Ureter (tissue), 1 donor: ENCODE measurements around the gene MAX. TPM values are rescaled to one million over a fixed set of nuclear protein-coding genes. Genes with fewer than 3 reads are reported as not detected.

Source experiments
- DNase-seq: peaks from one replicate; pipeline ENCODE4 v3.0.0-alpha.2; 2020; ENCODE audit warnings: low spot score
- total RNA-seq: library from RNA; stranded (reverse); gene quantifications from one replicate; pipeline ENCODE4 v1.2.4, GENCODE V29; 2023
- donor health status: DM: yes; HTN: yes; CAD: no.

The MAX gene
- total RNA-seq, 1 donor from 2014 or later: 109 TPM

DNA sequence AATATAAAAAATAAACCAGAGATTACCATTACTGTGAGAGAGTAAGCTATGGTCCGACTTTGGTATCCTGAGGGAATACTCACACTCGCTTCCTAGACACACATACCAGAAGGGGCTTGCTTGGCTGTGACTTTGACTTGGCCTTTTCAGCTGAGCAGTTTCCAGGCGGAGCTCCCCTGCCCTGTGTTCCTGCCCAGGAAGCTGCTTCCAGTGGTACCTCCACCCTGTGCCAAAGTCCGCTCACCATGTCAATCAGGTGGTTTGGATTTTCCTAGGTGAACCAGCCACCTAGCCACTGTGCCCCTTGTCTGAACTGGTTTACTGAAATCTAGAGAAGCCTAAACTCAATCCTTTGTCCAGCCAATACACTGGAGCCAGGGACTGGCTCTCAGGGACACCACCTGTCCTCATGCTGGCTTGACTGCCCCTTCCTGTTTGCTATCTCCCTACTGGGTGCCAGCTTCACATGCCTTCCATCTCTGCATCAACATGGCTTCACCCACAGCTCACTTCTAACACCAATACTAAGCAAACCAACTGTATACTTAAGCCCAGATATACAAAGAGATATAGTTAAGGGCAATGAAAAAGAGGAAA, 28.6 kb downstream of the MAX start:
- DNase-seq: no peak

DNA sequence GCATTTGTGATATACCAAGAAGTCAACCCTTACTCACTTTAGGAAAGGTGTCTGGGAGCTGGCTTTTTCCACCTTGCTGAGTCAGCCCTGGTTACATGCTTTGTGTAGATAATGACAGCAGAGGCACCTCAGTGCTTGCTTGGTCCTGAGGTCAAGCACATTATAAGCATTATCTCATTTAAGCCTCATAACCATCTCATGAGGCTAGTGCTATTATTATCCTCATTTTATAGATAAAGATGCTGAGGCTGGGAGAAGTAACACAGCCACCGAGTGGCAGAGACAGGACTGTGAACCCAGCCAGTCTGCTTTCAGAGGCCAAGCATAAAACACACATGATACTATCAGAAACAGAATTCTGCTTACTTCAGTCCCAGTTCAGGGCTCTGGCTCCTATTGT, 29.4 kb downstream of the MAX start:
- no peak for DNase-seq

GRCh38 chr14:65072256-65072655, 30.1 kb downstream of the MAX start:
- no peak for DNase-seq

DNA sequence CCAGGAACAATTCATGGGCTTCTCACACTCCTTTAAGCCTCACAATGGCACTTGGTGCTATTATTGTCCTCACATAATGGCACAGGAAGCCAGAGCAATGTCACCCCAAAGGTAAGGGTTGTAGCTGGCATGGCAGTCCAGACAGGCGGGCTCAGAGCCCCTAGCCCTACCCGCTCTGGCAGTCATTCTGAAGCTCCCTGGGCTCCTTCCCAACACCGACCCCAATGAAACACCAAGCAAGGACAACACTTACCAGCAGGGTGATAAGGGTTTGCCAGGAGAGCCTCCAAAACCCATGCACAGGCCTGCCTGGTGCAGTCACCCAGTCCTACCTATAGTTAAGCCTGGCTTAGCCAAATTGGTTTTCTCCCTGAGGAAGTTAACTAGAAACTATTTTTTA, 30.8 kb downstream of the MAX start:
- DNase-seq: no peak

GRCh38 chr14:65070471-65070976, 31.8 kb downstream of the MAX start:
- DNase-seq: peak; percentile 82

DNA sequence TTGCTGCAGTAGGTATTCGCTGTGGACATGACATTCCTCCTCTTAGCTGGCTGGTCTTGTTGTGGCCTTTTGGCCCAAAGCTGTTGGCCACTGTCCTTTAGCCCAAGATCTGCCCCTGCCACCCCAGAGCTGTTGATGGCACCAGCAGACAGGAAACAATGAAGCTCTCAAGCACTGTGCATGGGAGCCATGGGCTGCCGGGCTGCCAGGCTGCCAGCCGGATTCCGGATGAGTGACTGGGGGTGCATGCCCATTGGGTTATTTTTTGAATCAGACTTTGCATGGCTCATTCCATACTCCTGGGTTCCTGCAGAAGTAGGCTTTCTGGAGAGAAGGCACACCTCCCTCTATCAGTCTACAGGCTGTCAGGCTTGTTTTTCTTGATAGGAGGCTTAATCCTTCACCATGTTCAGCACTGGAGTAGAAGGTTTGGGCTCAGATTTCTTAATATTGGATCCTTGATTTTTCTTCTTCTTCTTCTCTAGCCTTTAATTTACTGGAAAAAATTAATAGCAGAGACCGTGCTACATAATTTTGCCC, 32.4 kb downstream of the MAX start:
- no peak for DNase-seq

GRCh38 chr14:65065719-65066118, 36.6 kb downstream of the MAX start:
- DNase-seq: peak; percentile 65

GRCh38 chr14:65062096-65063075, 39.9 kb downstream of the MAX start:
- no peak for DNase-seq

- no peak for DNase-seq
Measured at GRCh38 chr14:65057695-65058094, 44.6 kb downstream of the MAX start.

DNA sequence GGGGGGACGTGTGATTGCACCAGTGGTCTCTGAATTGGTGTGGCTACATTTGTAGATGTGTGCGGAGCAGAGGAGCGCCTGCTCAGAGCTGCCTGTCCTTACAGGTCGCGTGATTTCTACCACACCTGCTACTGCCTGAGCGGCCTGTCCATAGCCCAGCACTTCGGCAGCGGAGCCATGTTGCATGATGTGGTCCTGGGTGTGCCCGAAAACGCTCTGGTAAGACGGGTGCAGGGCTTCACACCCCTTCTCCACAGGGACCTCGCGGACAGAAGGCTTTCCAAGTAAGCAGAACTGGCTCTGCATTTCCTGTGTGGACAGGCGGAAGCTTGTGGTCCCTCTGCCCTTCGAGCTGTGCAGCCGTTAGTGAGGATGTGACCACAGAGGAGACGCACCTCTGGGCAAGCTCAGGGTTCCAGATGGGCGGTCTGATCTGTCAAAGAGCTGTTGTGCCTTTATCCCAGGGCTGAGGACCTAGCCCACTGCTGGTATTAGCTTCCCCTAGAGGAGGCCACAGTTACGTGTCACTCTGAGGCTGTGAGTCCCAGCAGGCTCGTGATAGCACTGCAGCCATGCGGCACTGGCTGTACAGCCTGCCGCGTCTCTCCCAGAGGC, 47.7 kb downstream of the MAX start:
- DNase-seq: no peak

DNA sequence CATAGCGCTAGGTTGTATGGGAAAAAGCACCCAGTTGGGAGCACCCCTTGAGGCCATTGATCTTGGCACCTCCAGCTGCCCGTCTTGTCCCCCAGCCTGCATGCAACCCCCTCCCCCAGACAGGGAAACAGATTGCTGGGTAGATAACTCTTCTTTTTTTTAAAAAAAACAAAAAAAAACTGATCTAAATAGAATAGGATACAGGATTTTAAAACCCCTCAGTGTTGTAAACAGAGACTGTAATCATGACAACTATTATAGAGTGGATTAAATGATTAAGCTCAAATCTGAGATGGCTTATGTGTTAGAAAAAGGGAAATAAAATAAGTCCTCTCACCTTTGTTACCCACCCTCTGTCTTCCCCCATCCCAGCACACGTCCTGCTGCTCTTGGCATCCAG, 48.9 kb downstream of the MAX start:
- no peak for DNase-seq

DNA sequence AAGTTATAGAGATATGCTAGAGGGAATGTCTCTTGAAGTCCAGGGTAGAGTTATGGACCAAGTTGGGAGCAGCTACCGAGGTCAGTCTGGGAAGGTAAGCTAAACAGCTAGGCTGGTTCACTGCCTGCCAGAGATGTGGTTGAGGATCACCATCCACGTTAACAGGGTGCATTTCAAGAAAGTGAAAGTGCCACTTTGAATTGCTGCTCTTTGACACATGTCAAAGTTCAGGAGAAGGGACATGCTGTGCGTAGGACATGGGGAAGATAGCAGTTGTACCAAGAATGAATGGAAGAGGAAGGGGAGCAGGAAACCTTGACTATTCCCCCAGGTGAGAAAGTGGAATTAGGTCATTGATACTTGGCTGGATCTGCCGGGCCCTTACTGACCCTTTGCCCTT, 49.5 kb downstream of the MAX start:
- no peak for DNase-seq

DNA sequence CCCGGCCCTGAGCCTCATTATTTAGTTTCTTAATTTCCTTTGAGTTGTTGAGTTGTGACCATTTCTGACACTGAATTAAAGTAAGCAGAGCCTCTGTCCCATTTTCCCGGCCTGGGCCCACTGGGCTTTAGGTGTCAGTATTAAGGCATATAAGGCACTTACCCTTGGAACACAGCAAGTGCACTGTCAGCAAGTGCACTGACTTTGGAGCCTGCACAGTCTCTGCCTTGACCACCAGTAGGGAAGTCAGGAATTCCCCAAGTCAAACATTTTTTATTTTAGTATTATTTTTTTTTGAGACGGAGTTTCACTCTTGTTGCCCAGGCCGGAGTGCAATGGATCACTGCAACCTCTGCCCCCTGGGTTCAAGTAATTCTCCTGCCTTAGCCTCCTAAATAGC, 56.6 kb downstream of the MAX start:
- DNase-seq: no peak

DNA sequence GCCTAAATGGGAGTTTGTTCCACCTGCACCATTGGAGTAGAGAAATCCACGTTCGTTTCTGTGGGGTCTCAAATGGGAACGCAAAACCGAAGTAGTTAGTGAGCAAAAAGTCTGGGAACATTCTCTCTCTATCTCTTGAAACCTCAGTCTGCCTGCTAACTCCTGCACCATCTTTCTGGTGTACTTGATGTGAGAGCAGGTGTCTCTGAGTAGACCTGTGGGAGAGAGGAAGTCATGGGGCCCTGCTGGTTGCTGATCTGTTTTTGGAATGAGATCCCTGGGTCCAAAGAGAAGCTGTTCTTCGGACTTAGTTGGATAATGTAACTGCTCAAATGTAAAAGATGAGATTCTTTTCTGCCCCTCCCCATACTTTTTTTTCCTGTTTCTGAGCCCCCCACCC, 57.3 kb downstream of the MAX start:
- no peak for DNase-seq

GRCh38 chr14:65044596-65044959, 57.7 kb downstream of the MAX start:
- no peak for DNase-seq

- no peak for DNase-seq
Measured at GRCh38 chr14:65043893-65044595, 58.3 kb downstream of the MAX start.

DNA sequence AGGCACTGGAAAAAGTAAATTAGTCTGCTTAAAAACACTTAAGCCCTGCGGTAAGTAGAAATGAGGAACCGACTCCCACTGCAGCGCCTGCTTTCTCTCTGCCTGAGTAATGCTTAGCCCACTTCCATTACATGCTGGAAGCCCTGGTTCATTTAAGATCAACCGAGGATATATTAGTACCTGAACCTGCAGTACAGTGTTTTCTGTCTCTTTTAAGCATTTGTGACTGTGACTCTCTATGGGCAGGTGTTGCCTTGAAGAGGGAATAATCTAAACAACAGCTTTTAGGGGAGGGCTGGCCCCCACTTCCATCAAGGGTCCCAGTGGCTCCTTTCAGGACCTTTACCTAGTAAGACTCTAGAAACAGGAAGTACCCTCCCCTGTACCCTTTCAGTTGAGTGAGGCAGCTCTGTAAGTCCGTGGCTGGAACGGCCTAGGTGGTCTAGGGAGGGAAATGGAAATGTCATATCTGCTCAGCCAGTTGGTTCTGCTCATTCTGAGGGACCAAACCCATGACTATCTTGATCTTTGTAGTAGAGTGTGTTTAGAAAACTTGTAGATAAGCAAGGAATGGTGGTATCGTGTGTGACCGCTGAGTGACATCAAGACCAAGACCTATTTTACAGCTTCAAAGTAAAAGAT, 59.5 kb downstream of the MAX start:
- no peak for DNase-seq

- no peak for DNase-seq
Measured at GRCh38 chr14:65042296-65042695, 60.0 kb downstream of the MAX start.

- no peak for DNase-seq
Measured at GRCh38 chr14:65041434-65041915, 60.8 kb downstream of the MAX start.

DNA sequence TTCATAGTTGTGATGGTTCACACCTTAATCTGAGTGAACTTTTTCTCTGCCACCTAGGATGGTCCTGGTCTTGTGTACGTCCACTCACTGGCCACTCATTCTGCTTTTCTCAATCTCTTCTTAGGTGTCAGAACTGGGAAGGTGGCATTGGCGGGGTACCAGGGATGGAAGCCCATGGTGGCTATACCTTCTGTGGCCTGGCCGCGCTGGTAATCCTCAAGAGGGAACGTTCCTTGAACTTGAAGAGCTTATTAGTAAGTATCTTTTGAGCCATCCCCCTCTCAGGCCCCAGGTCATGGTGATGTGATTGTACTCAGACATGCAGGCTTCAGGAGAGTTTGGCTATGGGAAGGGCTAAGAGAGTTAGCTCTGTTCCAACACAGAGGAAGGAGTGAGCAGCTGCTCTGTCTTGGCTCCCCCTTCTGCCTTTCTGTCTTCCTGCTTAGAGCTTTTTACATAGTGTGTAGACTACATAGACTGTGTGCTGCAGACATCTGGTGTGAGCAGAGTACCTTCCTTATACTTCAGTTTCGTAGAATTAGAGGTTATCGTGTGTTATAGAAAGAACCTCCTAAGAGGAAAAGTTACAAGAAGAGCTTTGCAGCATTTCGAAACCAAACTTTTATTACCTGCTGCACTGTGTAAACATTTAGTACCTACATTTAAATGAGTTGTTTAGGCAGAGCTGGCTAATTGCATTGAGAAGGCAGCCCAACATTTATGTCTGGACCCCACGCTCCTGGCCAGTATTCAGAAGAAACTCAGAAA, 61.5 kb downstream of the MAX start:
- DNase-seq: no peak
